ENCODE data around the gene SMU1. TPM values are rescaled to one million over a fixed set of nuclear protein-coding genes. Genes with fewer than 3 reads are reported as not detected.

The SMU1 gene
- total and polyA plus RNA-seq, 2 of the 13 experiments (the other 11 are each of a cell fraction or from before 2014, with no cell fraction given), result 12.9 to 36.6 TPM

DNA sequence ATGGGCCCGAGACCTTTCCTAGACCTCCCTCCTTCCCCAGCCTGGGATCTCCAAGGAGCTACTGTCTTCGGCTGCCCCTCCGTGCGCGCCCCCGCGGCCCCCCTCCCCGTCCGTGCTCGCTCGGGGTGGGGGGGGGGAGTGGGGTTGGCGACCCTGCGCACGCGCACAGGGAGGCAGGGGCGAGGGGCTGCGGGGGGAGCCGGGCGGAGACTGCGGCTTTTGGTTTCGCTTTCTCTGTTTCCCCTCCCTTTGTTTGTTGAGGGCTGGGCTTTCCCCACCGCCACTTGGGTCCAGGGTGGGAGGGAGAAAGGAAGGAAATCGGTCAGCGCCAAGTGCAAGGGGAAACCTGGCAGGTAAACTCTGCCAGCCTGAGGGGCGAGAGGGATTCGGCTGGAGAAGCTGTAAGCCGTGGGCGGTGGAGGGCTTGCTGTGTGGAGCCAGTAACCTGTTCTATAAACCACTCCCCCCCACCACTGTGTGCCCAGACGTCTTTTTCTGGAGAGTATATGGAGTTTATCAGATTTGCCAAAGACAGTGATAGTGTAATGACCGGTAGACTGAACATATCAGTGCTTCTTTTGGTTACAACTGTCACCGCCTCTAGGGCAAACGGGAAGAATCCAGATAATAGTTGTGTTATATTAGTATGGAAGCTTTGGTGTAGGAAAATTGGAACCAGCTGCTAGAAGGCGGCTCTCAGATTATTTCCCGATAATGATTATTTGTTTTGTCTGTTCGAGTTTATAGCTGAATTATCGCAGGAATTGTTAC is 50.7 kb downstream of the SMU1 start (continued):
- TF ChIP-seq, protein P1, sequence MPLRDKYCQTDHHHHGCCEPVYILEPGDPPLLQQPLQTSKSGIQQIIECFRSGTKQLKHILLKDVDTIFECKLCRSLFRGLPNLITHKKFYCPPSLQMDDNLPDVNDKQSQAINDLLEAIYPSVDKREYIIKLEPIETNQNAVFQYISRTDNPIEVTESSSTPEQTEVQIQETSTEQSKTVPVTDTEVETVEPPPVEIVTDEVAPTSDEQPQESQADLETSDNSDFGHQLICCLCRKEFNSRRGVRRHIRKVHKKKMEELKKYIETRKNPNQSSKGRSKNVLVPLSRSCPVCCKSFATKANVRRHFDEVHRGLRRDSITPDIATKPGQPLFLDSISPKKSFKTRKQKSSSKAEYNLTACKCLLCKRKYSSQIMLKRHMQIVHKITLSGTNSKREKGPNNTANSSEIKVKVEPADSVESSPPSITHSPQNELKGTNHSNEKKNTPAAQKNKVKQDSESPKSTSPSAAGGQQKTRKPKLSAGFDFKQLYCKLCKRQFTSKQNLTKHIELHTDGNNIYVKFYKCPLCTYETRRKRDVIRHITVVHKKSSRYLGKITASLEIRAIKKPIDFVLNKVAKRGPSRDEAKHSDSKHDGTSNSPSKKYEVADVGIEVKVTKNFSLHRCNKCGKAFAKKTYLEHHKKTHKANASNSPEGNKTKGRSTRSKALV (CRISPR knock-in tag; IDR thresholded peaks at IDR 0.05), result no peak
- no peak for TF ChIP-seq ZMYM3 (CRISPR knock-in tag; IDR thresholded peaks at IDR 0.05)
- no peak for TF ChIP-seq NFYB (CRISPR knock-in tag; IDR thresholded peaks at IDR 0.05)
- TF ChIP-seq ESRRA (CRISPR knock-in tag; IDR thresholded peaks at IDR 0.05; ENCODE audit: low read depth), result 0 out of 2 replicates have a peak, but pooled peaks have one; percentile 35
- TF ChIP-seq ZNF780A (CRISPR knock-in tag; IDR thresholded peaks at IDR 0.05), result no peak
- TF ChIP-seq NKX3-1 (CRISPR knock-in tag; IDR thresholded peaks at IDR 0.05), result no peak
- TF ChIP-seq, protein P2, sequence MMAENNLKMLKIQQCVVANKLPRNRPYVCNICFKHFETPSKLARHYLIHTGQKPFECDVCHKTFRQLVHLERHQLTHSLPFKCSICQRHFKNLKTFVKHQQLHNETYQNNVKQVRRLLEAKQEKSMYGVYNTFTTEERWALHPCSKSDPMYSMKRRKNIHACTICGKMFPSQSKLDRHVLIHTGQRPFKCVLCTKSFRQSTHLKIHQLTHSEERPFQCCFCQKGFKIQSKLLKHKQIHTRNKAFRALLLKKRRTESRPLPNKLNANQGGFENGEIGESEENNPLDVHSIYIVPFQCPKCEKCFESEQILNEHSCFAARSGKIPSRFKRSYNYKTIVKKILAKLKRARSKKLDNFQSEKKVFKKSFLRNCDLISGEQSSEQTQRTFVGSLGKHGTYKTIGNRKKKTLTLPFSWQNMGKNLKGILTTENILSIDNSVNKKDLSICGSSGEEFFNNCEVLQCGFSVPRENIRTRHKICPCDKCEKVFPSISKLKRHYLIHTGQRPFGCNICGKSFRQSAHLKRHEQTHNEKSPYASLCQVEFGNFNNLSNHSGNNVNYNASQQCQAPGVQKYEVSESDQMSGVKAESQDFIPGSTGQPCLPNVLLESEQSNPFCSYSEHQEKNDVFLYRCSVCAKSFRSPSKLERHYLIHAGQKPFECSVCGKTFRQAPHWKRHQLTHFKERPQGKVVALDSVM (CRISPR knock-in tag; IDR thresholded peaks at IDR 0.05), result no peak
- 0 out of 2 replicates have a peak, but pooled peaks have one; percentile 59 for TF ChIP-seq ZNF317 (CRISPR knock-in tag; IDR thresholded peaks at IDR 0.05)
- TF ChIP-seq, protein P3, sequence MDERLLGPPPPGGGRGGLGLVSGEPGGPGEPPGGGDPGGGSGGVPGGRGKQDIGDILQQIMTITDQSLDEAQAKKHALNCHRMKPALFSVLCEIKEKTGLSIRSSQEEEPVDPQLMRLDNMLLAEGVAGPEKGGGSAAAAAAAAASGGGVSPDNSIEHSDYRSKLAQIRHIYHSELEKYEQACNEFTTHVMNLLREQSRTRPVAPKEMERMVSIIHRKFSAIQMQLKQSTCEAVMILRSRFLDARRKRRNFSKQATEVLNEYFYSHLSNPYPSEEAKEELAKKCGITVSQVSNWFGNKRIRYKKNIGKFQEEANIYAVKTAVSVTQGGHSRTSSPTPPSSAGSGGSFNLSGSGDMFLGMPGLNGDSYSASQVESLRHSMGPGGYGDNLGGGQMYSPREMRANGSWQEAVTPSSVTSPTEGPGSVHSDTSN (CRISPR knock-in tag; IDR thresholded peaks at IDR 0.05), result no peak
- TF ChIP-seq FOXA3 (CRISPR knock-in tag; IDR thresholded peaks at IDR 0.05), result no peak; the same call in 1 of the 2 replicates
- TF ChIP-seq ZFX (CRISPR knock-in tag; IDR thresholded peaks at IDR 0.05; ENCODE audit: low read depth), result no peak
- no peak for TF ChIP-seq ZKSCAN5 (CRISPR knock-in tag; IDR thresholded peaks at IDR 0.05)
- TF ChIP-seq, protein P4, sequence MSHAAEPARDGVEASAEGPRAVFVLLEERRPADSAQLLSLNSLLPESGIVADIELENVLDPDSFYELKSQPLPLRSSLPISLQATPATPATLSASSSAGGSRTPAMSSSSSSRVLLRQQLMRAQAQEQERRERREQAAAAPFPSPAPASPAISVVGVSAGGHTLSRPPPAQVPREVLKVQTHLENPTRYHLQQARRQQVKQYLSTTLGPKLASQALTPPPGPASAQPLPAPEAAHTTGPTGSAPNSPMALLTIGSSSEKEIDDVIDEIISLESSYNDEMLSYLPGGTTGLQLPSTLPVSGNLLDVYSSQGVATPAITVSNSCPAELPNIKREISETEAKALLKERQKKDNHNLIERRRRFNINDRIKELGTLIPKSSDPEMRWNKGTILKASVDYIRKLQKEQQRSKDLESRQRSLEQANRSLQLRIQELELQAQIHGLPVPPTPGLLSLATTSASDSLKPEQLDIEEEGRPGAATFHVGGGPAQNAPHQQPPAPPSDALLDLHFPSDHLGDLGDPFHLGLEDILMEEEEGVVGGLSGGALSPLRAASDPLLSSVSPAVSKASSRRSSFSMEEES (CRISPR knock-in tag; IDR thresholded peaks at IDR 0.05), result no peak
- TF ChIP-seq SMC3 (IDR thresholded peaks at IDR 0.05; ENCODE audit: low read length), result no peak
- no peak for TF ChIP-seq ZNF670 (CRISPR knock-in tag; IDR thresholded peaks at IDR 0.05; ENCODE audit: borderline replicate concordance)
- no peak for TF ChIP-seq MTF2 (CRISPR knock-in tag; IDR thresholded peaks at IDR 0.05; ENCODE audit: borderline replicate concordance)
- TF ChIP-seq ZNF556 (CRISPR knock-in tag; IDR thresholded peaks at IDR 0.05; ENCODE audit: borderline replicate concordance), result no peak
- TF ChIP-seq, protein P5, sequence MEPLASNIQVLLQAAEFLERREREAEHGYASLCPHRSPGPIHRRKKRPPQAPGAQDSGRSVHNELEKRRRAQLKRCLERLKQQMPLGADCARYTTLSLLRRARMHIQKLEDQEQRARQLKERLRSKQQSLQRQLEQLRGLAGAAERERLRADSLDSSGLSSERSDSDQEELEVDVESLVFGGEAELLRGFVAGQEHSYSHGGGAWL (CRISPR knock-in tag; IDR thresholded peaks at IDR 0.05), result no peak
- TF ChIP-seq SMAD3 (CRISPR knock-in tag; IDR thresholded peaks at IDR 0.05), result no peak
- TF ChIP-seq RELA (CRISPR knock-in tag; IDR thresholded peaks at IDR 0.05), result no peak
- no peak for TF ChIP-seq ZNF841 (CRISPR knock-in tag; IDR thresholded peaks at IDR 0.05; ENCODE audit: borderline replicate concordance)
- TF ChIP-seq SRY (CRISPR knock-in tag; IDR thresholded peaks at IDR 0.05), result no peak
- TF ChIP-seq KLF9 (CRISPR knock-in tag; IDR thresholded peaks at IDR 0.05; ENCODE audit: low read depth), result no peak
